H9 (cell line): ENCODE measurements around the gene KRT27. TPM values are rescaled to one million over a fixed set of nuclear protein-coding genes. Genes with fewer than 3 reads are reported as not detected.

Experiments used
- DNase-seq: peaks from one replicate; pipeline ENCODE4 v3.0.0-alpha.2; 2017
- H2AFZ ChIP-seq: one replicate; pipeline ENCODE4 v1.6.1; 2013; ENCODE audit warnings: mild to moderate bottlenecking, low read length, control low read depth, moderate library complexity
- H2AK5ac ChIP-seq: 2 replicates; pipeline ENCODE4 v1.6.1; 2013; ENCODE audit warnings: low read length, control low read depth, mixed read lengths; ENCODE audit not compliant: insufficient read length
- H2BK120ac ChIP-seq: one replicate; pipeline ENCODE4 v1.6.1; 2013; ENCODE audit warnings: low read depth, mild to moderate bottlenecking, low read length, control low read depth, inconsistent platforms; ENCODE audit not compliant: poor library complexity, severe bottlenecking
- H2BK12ac ChIP-seq: 2 replicates; pipeline ENCODE4 v1.6.1; 2013; ENCODE audit warnings: low read length, control low read depth, mixed read lengths, low read depth; ENCODE audit not compliant: insufficient read length
- H2BK15ac ChIP-seq: 2 replicates; pipeline ENCODE4 v1.6.1; 2013; ENCODE audit warnings: low read depth, low read length, control low read depth
- H2BK20ac ChIP-seq: one replicate; pipeline ENCODE4 v1.6.1; 2013; ENCODE audit warnings: low read depth, mild to moderate bottlenecking, low read length, control low read depth, inconsistent platforms; ENCODE audit not compliant: poor library complexity, severe bottlenecking
- H2BK5ac ChIP-seq: 2 replicates; pipeline ENCODE4 v1.6.1; 2013; ENCODE audit warnings: low read length, control low read depth, mixed read lengths; ENCODE audit not compliant: insufficient read length
- H3K14ac ChIP-seq: 2 replicates; pipeline ENCODE4 v1.6.1; 2013; ENCODE audit warnings: low read length, control low read depth; ENCODE audit not compliant: insufficient read depth
- H3K18ac ChIP-seq: 2 replicates; pipeline ENCODE4 v1.6.1; 2013; ENCODE audit warnings: low read depth, mild to moderate bottlenecking, mixed read lengths, low read length, control low read depth; ENCODE audit not compliant: insufficient read length
- H3K23ac ChIP-seq: 2 replicates; pipeline ENCODE4 v1.6.1; 2013; ENCODE audit warnings: low read length, control low read depth, mixed read lengths, low read depth; ENCODE audit not compliant: insufficient read length
- H3K23me2 ChIP-seq: 2 replicates; pipeline ENCODE4 v1.6.1; 2013; ENCODE audit warnings: low read depth, mild to moderate bottlenecking, mixed read lengths, low read length, control low read depth; ENCODE audit not compliant: insufficient read length, poor library complexity, severe bottlenecking
- H3K27ac ChIP-seq: 2 replicates; pipeline ENCODE4 v1.5.1; 2013; ENCODE audit warnings: low read length, control low read depth, mixed read lengths, low read depth; ENCODE audit not compliant: insufficient read length
- H3K27me3 ChIP-seq: 2 replicates; pipeline ENCODE4 v1.6.1; 2013; ENCODE audit warnings: low read length, control low read depth, inconsistent platforms; ENCODE audit not compliant: insufficient read depth
- H3K4ac ChIP-seq: 2 replicates; pipeline ENCODE4 v1.6.1; 2013; ENCODE audit warnings: low read depth, mild to moderate bottlenecking, control low read depth, inconsistent platforms, low read length, moderate library complexity
- H3K4me1 ChIP-seq: 2 replicates; pipeline ENCODE4 v1.6.1; 2013; ENCODE audit warnings: low read length, control low read depth, inconsistent platforms; ENCODE audit not compliant: insufficient read depth
- H3K4me2 ChIP-seq: 2 replicates; pipeline ENCODE4 v1.6.1; 2013; ENCODE audit warnings: low read length, control low read depth, mixed read lengths; ENCODE audit not compliant: insufficient read length, insufficient read depth
- H3K56ac ChIP-seq: 2 replicates; pipeline ENCODE4 v1.6.1; 2013; ENCODE audit warnings: low read depth, mild to moderate bottlenecking, mixed read lengths, low read length, control low read depth; ENCODE audit not compliant: insufficient read length
- H3K79me1 ChIP-seq: 2 replicates; pipeline ENCODE4 v1.6.1; 2013; ENCODE audit warnings: low read depth, mild to moderate bottlenecking, moderate library complexity, low read length, control low read depth, inconsistent platforms; ENCODE audit not compliant: insufficient read depth, poor library complexity, severe bottlenecking
- H3K79me2 ChIP-seq: 2 replicates; pipeline ENCODE4 v1.6.1; 2013; ENCODE audit warnings: low read length, control low read depth, inconsistent platforms; ENCODE audit not compliant: insufficient read depth
- H3K9ac ChIP-seq: 2 replicates; pipeline ENCODE4 v1.6.1; 2013; ENCODE audit warnings: low read length, control low read depth, mixed read lengths; ENCODE audit not compliant: insufficient read length; ENCODE audit errors: extremely low read depth
- H3K9me3 ChIP-seq: one replicate; pipeline ENCODE4 v1.6.1; 2013; ENCODE audit warnings: low read depth, low read length, inconsistent platforms; ENCODE audit not compliant: control insufficient read depth
- H3T11ph ChIP-seq: one replicate; pipeline ENCODE4 v1.6.1; 2013; ENCODE audit warnings: mild to moderate bottlenecking, low read length, control low read depth, inconsistent platforms
- H4K20me1 ChIP-seq: one replicate; pipeline ENCODE4 v1.6.1; 2013; ENCODE audit not compliant: control insufficient read depth, insufficient read length, insufficient read depth
- H4K5ac ChIP-seq: 2 replicates; pipeline ENCODE4 v1.6.1; 2013; ENCODE audit warnings: low read depth, mild to moderate bottlenecking, mixed read lengths, low read length, control low read depth; ENCODE audit not compliant: insufficient read length
- H4K8ac ChIP-seq: replicated peaks from 2 replicates; pipeline ENCODE4 v1.6.1; 2013; ENCODE audit warnings: low read length, control low read depth, mixed read lengths, low read depth; ENCODE audit not compliant: insufficient read length
- H4K91ac ChIP-seq: 2 replicates; pipeline ENCODE4 v1.6.1; 2013; ENCODE audit warnings: low read depth, mild to moderate bottlenecking, moderate library complexity, mixed read lengths, low read length, control low read depth; ENCODE audit not compliant: insufficient read length
- H3K27ac Mint-ChIP-seq, 3 experiments: 2 replicates in 2 of 3; 3 replicates in 1 of 3; pipeline ENCODE4 v1.8.0; 2020 to 2021; ENCODE audit warnings: mixed read lengths in 3 of 3, mild to moderate bottlenecking in 1 of 3, moderate library complexity in 1 of 3
- H3K27me3 Mint-ChIP-seq: 2 replicates; pipeline ENCODE4 v1.8.0; 2021; ENCODE audit warnings: low read depth, mild to moderate bottlenecking, moderate library complexity, mixed read lengths
- H3K36me3 Mint-ChIP-seq, 3 experiments: 2 replicates in 2 of 3; 3 replicates in 1 of 3; pipeline ENCODE4 v1.8.0; 2020 to 2021; ENCODE audit warnings: low read depth in 3 of 3, mixed read lengths in 3 of 3; ENCODE audit not compliant: insufficient read depth in 1 of 3
- H3K4me1 Mint-ChIP-seq, 2 experiments: 2 replicates each; pipeline ENCODE4 v1.8.0; 2020; ENCODE audit warnings: mixed read lengths in 2 of 2
- H3K4me3 Mint-ChIP-seq, 2 experiments: 2 replicates in 1 of 2; 3 replicates in 1 of 2; pipeline ENCODE4 v1.8.0; 2020 to 2021; ENCODE audit warnings: mild to moderate bottlenecking in 2 of 2, mixed read lengths in 2 of 2, moderate library complexity in 1 of 2
- H3K9me3 Mint-ChIP-seq, 2 experiments: 2 replicates in 1 of 2; 3 replicates in 1 of 2; pipeline ENCODE4 v1.8.0; 2020; ENCODE audit warnings: mild to moderate bottlenecking in 2 of 2, mixed read lengths in 2 of 2, moderate library complexity in 1 of 2
- CTCF ChIP-seq: fragments of 200-600 bp; sonication (generic); conservative IDR thresholded peaks from 3 replicates; pipeline ENCODE4 v1.8.0; 2021; ENCODE audit warnings: antibody characterized with exemption, mild to moderate bottlenecking
- WGBS: extraction: QIAGEN DNeasy Blood & Tissue Kit; methylation state at CpG from one replicate; pipeline ENCODE4 v1.1.7; 2013; ENCODE audit warnings: missing lambda C conversion rate, low lambda C conversion rate, mixed read lengths; ENCODE audit not compliant: insufficient read length; ENCODE audit errors: extremely low coverage; 5-methylcytosine and 5-hydroxymethylcytosine counted together
- total RNA-seq: library from RNA; stranded (reverse); gene quantifications from 2 replicates; pipeline ENCODE4 v1.2.1, GENCODE V29; 2021

Gene KRT27
- total RNA-seq, 1 experiment from 2014 or later, result not detected

- H4K8ac ChIP-seq, result no peak overlapping the region
- H4K91ac ChIP-seq, result no peak overlapping the region
- Mint-ChIP-seq H3K4me3 (no peak overlapping the region), H3K9me3 (no peaks in the 10 kb centered on the region), H3K36me3 (no peaks in the 10 kb centered on the region), H3K27me3 (peaks cover 98% of the 10 kb centered on the region), H3K27ac (no peak overlapping the region), H3K4me1 (no peaks in the 10 kb centered on the region)
- H3K27ac ChIP-seq, result no peak overlapping the region
- H3K23me2 ChIP-seq, result no peaks in the 10 kb centered on the region
- H3K23ac ChIP-seq, result no peak overlapping the region
- H3K9ac ChIP-seq, result no peak overlapping the region
- no peak overlapping the region for H3K18ac ChIP-seq
- H2BK20ac ChIP-seq, result no peak overlapping the region
- H3K79me2 ChIP-seq, result no peaks in the 10 kb centered on the region
- H3K4me1 ChIP-seq, result no peaks in the 10 kb centered on the region
- no peak for TF ChIP-seq CTCF
- H2BK15ac ChIP-seq, result no peak overlapping the region
- H3K27me3 ChIP-seq, result peaks cover 1% of the 10 kb centered on the region; the same call in 1 of the 2 replicates
- H3K56ac ChIP-seq, result no peak overlapping the region
- no peaks in the 10 kb centered on the region for H3K79me1 ChIP-seq
- DNase-seq, result no peak
- no peak overlapping the region for H3K14ac ChIP-seq
- no peaks in the 10 kb centered on the region for H4K20me1 ChIP-seq
- no peak overlapping the region for H2AK5ac ChIP-seq
- no peaks in the 10 kb centered on the region for H3K9me3 ChIP-seq
- no peak overlapping the region for H3K4me2 ChIP-seq
- no peak overlapping the region for H4K5ac ChIP-seq
- H3T11ph ChIP-seq, result no peak overlapping the region
- H2AFZ ChIP-seq, result no peak overlapping the region
- WGBS, result no CpG with 5 or more reads among the region's 6 CpGs
- H2BK5ac ChIP-seq, result no peak overlapping the region
- H3K4ac ChIP-seq, result no peak overlapping the region
- H2BK120ac ChIP-seq, result no peak overlapping the region
- H2BK12ac ChIP-seq, result no peak overlapping the region
Observed at GRCh38 chr17:40810494-40810893, 28.1 kb upstream of the KRT27 start.
